GM18508 (cell line): ENCODE results near the gene EFNA2.

Source experiments
- ATAC-seq: cut with Tn5 transposase; IDR thresholded peaks from one replicate; pipeline ENCODE4 v1.9.1; 2021; ENCODE audit warnings: moderate number of reproducible peaks; ENCODE audit not compliant: insufficient read depth, unreplicated experiment

EFNA2 gene

GRCh38 chr19:1259206-1259875 lies 26.3 kb upstream of the EFNA2 start:
- no peak for ATAC-seq

- no peak for ATAC-seq
Observed at GRCh38 chr19:1259876-1260748, 25.6 kb upstream of the EFNA2 start.

GRCh38 chr19:1260749-1261537 lies 24.7 kb upstream of the EFNA2 start:
- no peak for ATAC-seq

GRCh38 chr19:1261538-1261797 lies 24.2 kb upstream of the EFNA2 start:
- ATAC-seq = no peak

- ATAC-seq = no peak
Observed at GRCh38 chr19:1261798-1262622, 23.7 kb upstream of the EFNA2 start.

GRCh38 chr19:1262623-1263123 lies 23.0 kb upstream of the EFNA2 start:
- ATAC-seq = no peak

- no peak for ATAC-seq
Observed at GRCh38 chr19:1263188-1263587, 22.5 kb upstream of the EFNA2 start.

GRCh38 chr19:1264801-1265614 lies 20.7 kb upstream of the EFNA2 start:
- ATAC-seq = no peak

- no peak for ATAC-seq
Observed at GRCh38 chr19:1265615-1266128, 20.0 kb upstream of the EFNA2 start.

GRCh38 chr19:1266129-1266915 lies 19.4 kb upstream of the EFNA2 start:
- no peak for ATAC-seq

- ATAC-seq = no peak
Observed at GRCh38 chr19:1266916-1267476, 18.7 kb upstream of the EFNA2 start.

- no peak for ATAC-seq
Observed at GRCh38 chr19:1267477-1268225, 18.0 kb upstream of the EFNA2 start.

- no peak for ATAC-seq
Observed at GRCh38 chr19:1268226-1269064, 17.2 kb upstream of the EFNA2 start.

- no peak for ATAC-seq
Observed at GRCh38 chr19:1269065-1269477, 16.6 kb upstream of the EFNA2 start, which contains the start of gene CIRBP. Gene CIRBP (plus strand): TSS chr19:1269332. CDS start chr19:1270934, 1,602 bp downstream.

- no peak for ATAC-seq
Observed at GRCh38 chr19:1269478-1270212, 16.0 kb upstream of the EFNA2 start.
